Measurements from ENCODE around the gene PIK3R2.

DNA sequence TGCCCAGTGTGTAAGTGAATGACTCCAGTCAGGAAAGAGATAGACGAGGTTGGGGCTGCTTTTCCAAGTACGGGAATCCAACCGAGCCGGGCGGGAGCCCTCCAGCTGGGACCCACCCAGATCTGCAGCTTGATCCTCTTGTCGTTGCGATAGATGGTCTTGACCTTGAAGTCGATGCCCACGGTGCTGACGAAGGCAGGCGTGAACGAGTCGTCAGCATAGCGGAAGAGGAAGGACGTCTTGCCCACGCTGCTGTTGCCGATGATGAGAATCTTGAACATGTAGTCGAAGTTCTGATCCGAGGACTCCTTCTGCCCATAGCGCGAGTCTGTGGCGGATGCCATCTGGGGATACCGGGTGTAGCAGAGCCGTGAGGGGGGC lies 49.4 kb downstream of the PIK3R2 start:
- TF ChIP-seq POLR2A (IDR thresholded peaks at IDR 0.05; ENCODE audit: low read depth, low read length) (no peak), MAFK (IDR thresholded peaks at IDR 0.05; ENCODE audit: low read depth, low read length) (no peak), MAZ (IDR thresholded peaks at IDR 0.05; ENCODE audit: borderline replicate concordance, low read depth, low read length) (no peak), CHD1 (IDR thresholded peaks at IDR 0.05; ENCODE audit: low read depth, low read length) (no peak), RAD21 (IDR thresholded peaks at IDR 0.05; ENCODE audit: low read length) (no peak), CEBPB (IDR thresholded peaks at IDR 0.05; ENCODE audit: low read depth, low read length) (no peak), RFX5 (IDR thresholded peaks at IDR 0.05; ENCODE audit: low read depth, low read length) (no peak), USF2 (IDR thresholded peaks at IDR 0.05; ENCODE audit: low read depth, low read length) (no peak), SMC3 (IDR thresholded peaks at IDR 0.05; ENCODE audit: low read depth, low read length) (no peak), NFE2L2 (IDR thresholded peaks at IDR 0.05; ENCODE audit: low read depth, low read length) (no peak), MXI1 (IDR thresholded peaks at IDR 0.05; ENCODE audit: borderline replicate concordance, low read depth, low read length) (no peak)
- TF ChIP-seq, protein P1, sequence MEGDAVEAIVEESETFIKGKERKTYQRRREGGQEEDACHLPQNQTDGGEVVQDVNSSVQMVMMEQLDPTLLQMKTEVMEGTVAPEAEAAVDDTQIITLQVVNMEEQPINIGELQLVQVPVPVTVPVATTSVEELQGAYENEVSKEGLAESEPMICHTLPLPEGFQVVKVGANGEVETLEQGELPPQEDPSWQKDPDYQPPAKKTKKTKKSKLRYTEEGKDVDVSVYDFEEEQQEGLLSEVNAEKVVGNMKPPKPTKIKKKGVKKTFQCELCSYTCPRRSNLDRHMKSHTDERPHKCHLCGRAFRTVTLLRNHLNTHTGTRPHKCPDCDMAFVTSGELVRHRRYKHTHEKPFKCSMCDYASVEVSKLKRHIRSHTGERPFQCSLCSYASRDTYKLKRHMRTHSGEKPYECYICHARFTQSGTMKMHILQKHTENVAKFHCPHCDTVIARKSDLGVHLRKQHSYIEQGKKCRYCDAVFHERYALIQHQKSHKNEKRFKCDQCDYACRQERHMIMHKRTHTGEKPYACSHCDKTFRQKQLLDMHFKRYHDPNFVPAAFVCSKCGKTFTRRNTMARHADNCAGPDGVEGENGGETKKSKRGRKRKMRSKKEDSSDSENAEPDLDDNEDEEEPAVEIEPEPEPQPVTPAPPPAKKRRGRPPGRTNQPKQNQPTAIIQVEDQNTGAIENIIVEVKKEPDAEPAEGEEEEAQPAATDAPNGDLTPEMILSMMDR (conservative IDR thresholded peaks at IDR 0.05; ENCODE audit: low read depth, low read length) = no peak
